ENCODE data around the gene NCBP3.
"Not testable (repeated sequence)": the region's sequence is repeated elsewhere in the genome, so short reads cannot be mapped to it uniquely, and the experiment has no call there.

The NCBP3 gene

GRCh38 chr17:3794557-3795389, 51.3 kb downstream of the NCBP3 start:
- TF ChIP-seq CTCF (IDR thresholded peaks at IDR 0.05; ENCODE audit: low read length) (no peak), EZH2 (IDR thresholded peaks at IDR 0.05; ENCODE audit: borderline replicate concordance, low read length) (no peak)
- H3K79me2 ChIP-seq (ENCODE audit: insufficient read depth, low read length), result no peaks in the 10 kb centered on the region
- H3K36me3 ChIP-seq (ENCODE audit: insufficient read depth, low read length), result no peaks in the 10 kb centered on the region
- H4K20me1 ChIP-seq (ENCODE audit: insufficient read depth, low read length), result no peaks in the 10 kb centered on the region
- H3K4me3 ChIP-seq (ENCODE audit: low read depth, low read length, poor library complexity, severe bottlenecking), result no peak overlapping the region
- H2AFZ ChIP-seq (ENCODE audit: low read length), result no peak overlapping the region
- H3K4me1 ChIP-seq (ENCODE audit: insufficient read depth, low read length, severe bottlenecking), result no peaks in the 10 kb centered on the region
- H3K9me2 ChIP-seq (ENCODE audit: low read depth, low read length), result no peaks in the 10 kb centered on the region
- H3K9ac ChIP-seq (ENCODE audit: low read length), result no peak overlapping the region
- no peaks in the 10 kb centered on the region for H3K9me3 ChIP-seq (ENCODE audit: low read length)
- H3K27me3 ChIP-seq (ENCODE audit: insufficient read depth, low read length), result no peaks in the 10 kb centered on the region; the same call in 1 of the 2 replicates
- no peaks in the 10 kb centered on the region for H3F3A ChIP-seq (ENCODE audit: insufficient read depth, low read length)
- no peak overlapping the region for H3K27ac ChIP-seq (ENCODE audit: low read depth, low read length, poor library complexity, severe bottlenecking)
- H3K4me2 ChIP-seq (ENCODE audit: low read length), result no peak overlapping the region

GRCh38 chr17:3794152-3794551, 51.9 kb downstream of the NCBP3 start:
- H3K4me1 ChIP-seq (ENCODE audit: insufficient read depth, low read length, severe bottlenecking); H3K9me3 ChIP-seq (ENCODE audit: low read length); H3K79me2 ChIP-seq (ENCODE audit: insufficient read depth, low read length); H3K4me3 ChIP-seq (ENCODE audit: low read depth, low read length, poor library complexity, severe bottlenecking); H3K9me2 ChIP-seq (ENCODE audit: low read depth, low read length); H3K9ac ChIP-seq (ENCODE audit: low read length); H3K36me3 ChIP-seq (ENCODE audit: insufficient read depth, low read length); H3F3A ChIP-seq (ENCODE audit: insufficient read depth, low read length); H4K20me1 ChIP-seq (ENCODE audit: insufficient read depth, low read length); H2AFZ ChIP-seq (ENCODE audit: low read length); H3K27me3 ChIP-seq (ENCODE audit: insufficient read depth, low read length); H3K4me2 ChIP-seq (ENCODE audit: low read length); H3K27ac ChIP-seq (ENCODE audit: low read depth, low read length, poor library complexity, severe bottlenecking): not testable (repeated sequence)

GRCh38 chr17:3793258-3793657, 52.8 kb downstream of the NCBP3 start:
- not testable (repeated sequence) for H3K9ac ChIP-seq (ENCODE audit: low read length); H3K27ac ChIP-seq (ENCODE audit: low read depth, low read length, poor library complexity, severe bottlenecking); H3K79me2 ChIP-seq (ENCODE audit: insufficient read depth, low read length); H2AFZ ChIP-seq (ENCODE audit: low read length); H3K9me2 ChIP-seq (ENCODE audit: low read depth, low read length); H3K4me3 ChIP-seq (ENCODE audit: low read depth, low read length, poor library complexity, severe bottlenecking); H4K20me1 ChIP-seq (ENCODE audit: insufficient read depth, low read length); H3K36me3 ChIP-seq (ENCODE audit: insufficient read depth, low read length); H3K27me3 ChIP-seq (ENCODE audit: insufficient read depth, low read length); H3K4me2 ChIP-seq (ENCODE audit: low read length); H3K9me3 ChIP-seq (ENCODE audit: low read length); H3F3A ChIP-seq (ENCODE audit: insufficient read depth, low read length); H3K4me1 ChIP-seq (ENCODE audit: insufficient read depth, low read length, severe bottlenecking)

GRCh38 chr17:3792481-3792880, 53.6 kb downstream of the NCBP3 start:
- Histone ChIP-seq H3K4me3 (ENCODE audit: low read depth, low read length, poor library complexity, severe bottlenecking) (no peak overlapping the region), H3K27me3 (ENCODE audit: insufficient read depth, low read length) (no peaks in the 10 kb centered on the region; the same call in 1 of the 2 replicates), H3K27ac (ENCODE audit: low read depth, low read length, poor library complexity, severe bottlenecking) (no peak overlapping the region), H3K9me2 (ENCODE audit: low read depth, low read length) (no peaks in the 10 kb centered on the region), H3K4me1 (ENCODE audit: insufficient read depth, low read length, severe bottlenecking) (no peaks in the 10 kb centered on the region), H3K79me2 (ENCODE audit: insufficient read depth, low read length) (no peaks in the 10 kb centered on the region), H3K9me3 (ENCODE audit: low read length) (no peaks in the 10 kb centered on the region), H3K4me2 (ENCODE audit: low read length) (no peak overlapping the region), H3F3A (ENCODE audit: insufficient read depth, low read length) (no peaks in the 10 kb centered on the region), H4K20me1 (ENCODE audit: insufficient read depth, low read length) (no peaks in the 10 kb centered on the region), H2AFZ (ENCODE audit: low read length) (no peak overlapping the region), H3K36me3 (ENCODE audit: insufficient read depth, low read length) (no peaks in the 10 kb centered on the region), H3K9ac (ENCODE audit: low read length) (no peak overlapping the region)
- TF ChIP-seq CTCF (IDR thresholded peaks at IDR 0.05; ENCODE audit: low read length) (no peak), EZH2 (IDR thresholded peaks at IDR 0.05; ENCODE audit: borderline replicate concordance, low read length) (no peak)

Measured in OCI-LY1 (cell line).